ENCODE measurements around the gene CCDC182. TPM values are rescaled to one million over a fixed set of nuclear protein-coding genes. Genes with fewer than 3 reads are reported as not detected.

CCDC182 gene
- total RNA-seq, 1 donor = not detected

GRCh38 chr17:57696050-57696449 is 49.0 kb downstream of the CCDC182 start:
- Histone ChIP-seq H3K4me3 (ENCODE audit: insufficient read depth, low read length) (no peak overlapping the region), H3K9me3 (ENCODE audit: low read depth, low read length) (no peaks in the 10 kb centered on the region), H3K36me3 (ENCODE audit: insufficient read depth, low read length) (no peaks in the 10 kb centered on the region), H3K79me2 (ENCODE audit: insufficient read depth, low read length) (no peaks in the 10 kb centered on the region), H3K27me3 (ENCODE audit: insufficient read depth, low read length) (peaks cover 10% of the 10 kb centered on the region), H2AFZ (ENCODE audit: low read length) (no peak overlapping the region), H3K4me2 (ENCODE audit: insufficient read depth, low read length) (no peak overlapping the region), H3K27ac (ENCODE audit: low read depth, low read length) (no peak overlapping the region), H3K4me1 (ENCODE audit: insufficient read depth, low read length) (no peaks in the 10 kb centered on the region), H4K20me1 (ENCODE audit: insufficient read depth, low read length) (no peaks in the 10 kb centered on the region)
- DNase-seq (ENCODE audit: insufficient read length, low spot score, missing footprints) = no peak
- no peak for TF ChIP-seq CTCF (IDR thresholded peaks at IDR 0.05; ENCODE audit: extremely low read depth, low read depth, low read length)

Small RNAs within 50 kb of the gene (small RNA-seq; reads per million reads assigned to genes)
- not detected for gene RN7SKP94

Other genes starting within 250 kb of the CCDC182 start
- gene MRPS23, start 104.7 kb upstream of the CCDC182 start, total RNA-seq = 17.1 and 19.9 TPM in 2 replicates
- gene CUEDC1, start 210.1 kb upstream of the CCDC182 start, total RNA-seq = 21.0 and 22.4 TPM in 2 replicates
- gene VEZF1, start 243.0 kb upstream of the CCDC182 start, total RNA-seq = 51.9 and 58.6 TPM in 2 replicates